Body of pancreas (tissue), 4 donors: ENCODE data around the gene TMEM187. TPM values are rescaled to one million over a fixed set of nuclear protein-coding genes. Genes with fewer than 3 reads are reported as not detected.
A peak's percentile ranks its signal among the peaks of the same experiment; 100 is the strongest.

ENCODE experiments used
- ATAC-seq: fragments of 150-250 bp; one replicate; pipeline ENCODE4 v1.9.1; 2016
- DNase-seq, 4 donors: peaks; one replicate each; pipeline ENCODE4 v3.0.0-alpha.2; 2019
- H3K27ac ChIP-seq, 4 donors: fragments of 200-600 bp; sonication (generic); 1 replicate in 3 of 4; 2 replicates in 1 of 4; pipeline versions ENCODE4 v1.5.1 to v1.6.1; 2016 to 2019; ENCODE audit warnings: mild to moderate bottlenecking in 1 of 4, mixed read lengths in 1 of 4, moderate library complexity in 1 of 4
- H3K27me3 ChIP-seq, 2 donors: fragments of 200-600 bp; sonication (generic); one replicate each; pipeline ENCODE4 v1.6.0; 2016; ENCODE audit warnings: mild to moderate bottlenecking in 1 of 2
- H3K36me3 ChIP-seq, 2 donors: fragments of 200-600 bp; sonication (generic); replicated peaks in 1 of 2; 2 replicates each; pipeline ENCODE4 v1.5.1; 2016; ENCODE audit warnings: low read depth in 2 of 2; ENCODE audit not compliant: insufficient read depth in 1 of 2
- H3K4me1 ChIP-seq: fragments of 200-600 bp; sonication (generic); one replicate; pipeline ENCODE4 v1.6.0; 2016
- H3K4me3 ChIP-seq, 2 donors: fragments of 200-600 bp; sonication (generic); 1 replicate in 1 of 2; 2 replicates in 1 of 2; pipeline ENCODE4 v1.5.1; 2016 to 2019
- H3K9me3 ChIP-seq, 3 donors: fragments of 200-600 bp; sonication (generic); 1 replicate in 2 of 3; 2 replicates in 1 of 3; pipeline ENCODE4 v1.5.1; 2016
- POLR2A ChIP-seq, 3 donors: fragments of 450-650 bp; IDR thresholded peaks; one replicate each; pipeline ENCODE4 v1.6.1; 2016; ENCODE audit warnings: antibody characterized with exemption in 3 of 3, mild to moderate bottlenecking in 2 of 3
- WGBS, 2 donors: methylation state at CpG; one replicate each; pipeline ENCODE4 v1.1.5; 2017; 5-methylcytosine and 5-hydroxymethylcytosine counted together
- intact Hi-C: fragments of 100-400 bp; cut with DNase I; formaldehyde crosslinking; loops from one replicate; pipeline ENCODE4 v1.15.1; 2023
- total RNA-seq, 2 donors: library from RNA; depleted of rRNA; stranded (reverse); fragments of >200 nt; gene quantifications; one replicate each; pipeline ENCODE4 v1.1.0, GENCODE V29; 2016
- TF ChIP-seq, protein P1 (sequence below), 7 experiments: fragments of 450-650 bp in 4 of 7; fragments of 200-600 bp in 3 of 7; sonication (generic) in 3 of 7; IDR thresholded peaks; one replicate each; pipeline ENCODE4 v1.5.1; 2016 to 2019; ENCODE audit warnings: antibody characterized with exemption in 7 of 7

Gene TMEM187, protein sequence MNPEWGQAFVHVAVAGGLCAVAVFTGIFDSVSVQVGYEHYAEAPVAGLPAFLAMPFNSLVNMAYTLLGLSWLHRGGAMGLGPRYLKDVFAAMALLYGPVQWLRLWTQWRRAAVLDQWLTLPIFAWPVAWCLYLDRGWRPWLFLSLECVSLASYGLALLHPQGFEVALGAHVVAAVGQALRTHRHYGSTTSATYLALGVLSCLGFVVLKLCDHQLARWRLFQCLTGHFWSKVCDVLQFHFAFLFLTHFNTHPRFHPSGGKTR
- 10 to 100 TPM in 1 of 2 donors, 1 to 10 TPM in 1; 8.8 to 10.9 TPM for total RNA-seq

DNA sequence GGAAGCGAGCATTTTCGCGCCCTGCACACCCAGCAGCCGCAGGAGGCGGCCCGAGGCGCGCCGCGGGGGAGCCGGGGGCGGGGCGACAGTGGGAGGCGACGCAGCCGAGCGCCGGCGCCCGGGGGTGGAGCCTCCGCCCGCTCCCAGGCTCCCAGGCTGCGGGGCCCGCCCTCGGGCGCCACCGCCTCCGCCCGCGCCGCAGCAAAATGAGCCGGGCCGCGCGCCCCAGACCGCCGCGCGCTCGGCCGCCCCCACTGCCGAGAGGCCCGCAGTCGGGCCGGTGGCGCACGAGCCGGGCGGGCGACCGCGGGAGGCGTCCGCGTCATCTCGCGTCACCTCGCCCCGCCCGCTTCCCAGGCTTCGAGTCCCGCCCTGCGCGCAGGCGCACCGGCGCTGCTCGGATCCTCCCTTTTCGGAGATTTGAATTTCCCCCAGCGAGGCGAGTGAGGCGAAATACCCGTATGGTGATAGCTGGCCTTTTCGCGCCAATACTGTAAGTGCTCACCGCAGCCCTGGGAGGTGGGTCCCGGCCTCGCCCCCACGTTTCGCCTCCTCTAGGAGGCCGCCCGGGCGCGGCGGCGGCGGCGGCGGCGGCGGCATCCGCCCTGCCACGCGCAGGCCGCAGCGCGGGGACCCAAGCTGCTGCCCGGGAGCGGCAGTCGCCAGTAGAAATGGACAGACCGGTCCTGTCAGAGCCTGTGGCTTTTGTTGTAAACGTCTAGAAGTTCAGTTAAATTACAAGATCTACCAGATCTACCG is at the start of gene TMEM187:
TMEM187 (plus strand) TSS at position 387 of the 759 bp plus-strand sequence. CDS start 9,309 bp downstream, outside the sequence.
- H3K27me3 ChIP-seq: no peaks in the 10 kb centered on the region
- H3K36me3 ChIP-seq: no peaks in the 10 kb centered on the region
- 0% methylated on average over 13 to 27 of the region's 103 CpGs for WGBS, 2 donors
- TF ChIP-seq POLR2A (IDR thresholded peaks at IDR 0.05): peak in 2 of 3 donors; percentile 37 to 57
- TF ChIP-seq, protein P1, sequence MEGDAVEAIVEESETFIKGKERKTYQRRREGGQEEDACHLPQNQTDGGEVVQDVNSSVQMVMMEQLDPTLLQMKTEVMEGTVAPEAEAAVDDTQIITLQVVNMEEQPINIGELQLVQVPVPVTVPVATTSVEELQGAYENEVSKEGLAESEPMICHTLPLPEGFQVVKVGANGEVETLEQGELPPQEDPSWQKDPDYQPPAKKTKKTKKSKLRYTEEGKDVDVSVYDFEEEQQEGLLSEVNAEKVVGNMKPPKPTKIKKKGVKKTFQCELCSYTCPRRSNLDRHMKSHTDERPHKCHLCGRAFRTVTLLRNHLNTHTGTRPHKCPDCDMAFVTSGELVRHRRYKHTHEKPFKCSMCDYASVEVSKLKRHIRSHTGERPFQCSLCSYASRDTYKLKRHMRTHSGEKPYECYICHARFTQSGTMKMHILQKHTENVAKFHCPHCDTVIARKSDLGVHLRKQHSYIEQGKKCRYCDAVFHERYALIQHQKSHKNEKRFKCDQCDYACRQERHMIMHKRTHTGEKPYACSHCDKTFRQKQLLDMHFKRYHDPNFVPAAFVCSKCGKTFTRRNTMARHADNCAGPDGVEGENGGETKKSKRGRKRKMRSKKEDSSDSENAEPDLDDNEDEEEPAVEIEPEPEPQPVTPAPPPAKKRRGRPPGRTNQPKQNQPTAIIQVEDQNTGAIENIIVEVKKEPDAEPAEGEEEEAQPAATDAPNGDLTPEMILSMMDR (IDR thresholded peaks at IDR 0.05): no peak
- intact Hi-C loops: no loop called here
- H3K27ac ChIP-seq: peak within 1 kb of the TSS; percentile 94 to 99 (median 96)
- DNase-seq (peak; percentile 86 to 91 (median 89)), ATAC-seq (peak; percentile 72)
- H3K4me1 ChIP-seq: peaks cover 37% of the 10 kb centered on the region
- H3K4me3 ChIP-seq: peak within 1 kb of the TSS; percentile 80 to 95
- no peaks in the 10 kb centered on the region for H3K9me3 ChIP-seq

DNA sequence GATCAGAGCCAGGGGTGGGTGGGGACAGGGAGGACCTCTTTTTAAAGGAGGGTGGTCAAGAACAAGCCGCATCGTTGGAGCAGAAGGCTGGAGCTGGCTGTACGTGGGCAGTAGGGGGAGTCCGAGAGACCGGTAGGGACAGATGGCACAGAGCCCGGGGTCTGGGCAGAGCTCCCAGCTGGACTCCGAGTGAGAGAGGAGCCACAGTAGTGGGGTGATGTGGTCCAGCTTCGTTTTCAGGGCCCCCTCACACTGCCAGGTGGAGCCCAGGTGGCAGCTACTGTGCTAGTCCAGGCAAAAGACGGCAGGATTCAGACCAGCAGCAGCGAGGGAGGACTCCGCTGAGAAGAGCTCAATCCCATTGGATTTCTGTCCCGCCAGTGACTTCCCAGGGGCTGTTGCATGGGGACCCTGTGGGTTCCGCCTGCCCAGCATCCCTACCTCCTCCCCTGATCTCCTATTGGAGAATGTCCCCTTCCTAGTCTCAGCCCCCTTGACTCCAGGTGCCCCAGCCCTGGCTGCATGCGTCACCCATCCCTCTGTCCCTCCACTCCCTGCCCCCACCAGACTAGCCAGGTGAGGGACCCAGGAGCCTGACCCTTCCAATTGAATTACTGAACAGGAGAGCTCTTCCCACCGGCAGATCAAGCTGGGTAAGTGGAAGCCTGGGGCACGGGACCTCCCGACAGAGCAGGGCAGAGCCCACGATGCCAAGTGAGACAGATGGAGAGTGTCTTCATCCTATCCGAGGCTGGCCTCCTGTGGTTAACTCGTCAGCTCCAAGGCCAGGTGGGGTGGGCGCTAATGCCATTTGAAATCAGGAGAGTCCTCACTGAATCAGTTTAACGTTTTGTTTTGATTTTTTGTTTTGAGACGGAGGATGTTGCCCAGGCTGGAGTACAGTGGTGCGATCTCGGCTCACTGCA is 49.4 kb upstream of the TMEM187 start:
- peak; percentile 77 for ATAC-seq
- Histone ChIP-seq H3K36me3 (no peaks in the 10 kb centered on the region), H3K4me3 (no peak overlapping the region), H3K27me3 (no peaks in the 10 kb centered on the region), H3K4me1 (peaks cover 20% of the 10 kb centered on the region), H3K9me3 (no peaks in the 10 kb centered on the region), H3K27ac (no peak overlapping the region)
- no peak for TF ChIP-seq POLR2A (IDR thresholded peaks at IDR 0.05)
- TF ChIP-seq, protein P1 (IDR thresholded peaks at IDR 0.05): peak; percentile 27 to 61 (median 53)
- DNase-seq: peak; percentile 81 to 95 (median 88)
- 29 to 31% methylated on average over 12 to 19 of the region's 25 CpGs for WGBS, 2 donors
- intact Hi-C loops: no loop called here

DNA sequence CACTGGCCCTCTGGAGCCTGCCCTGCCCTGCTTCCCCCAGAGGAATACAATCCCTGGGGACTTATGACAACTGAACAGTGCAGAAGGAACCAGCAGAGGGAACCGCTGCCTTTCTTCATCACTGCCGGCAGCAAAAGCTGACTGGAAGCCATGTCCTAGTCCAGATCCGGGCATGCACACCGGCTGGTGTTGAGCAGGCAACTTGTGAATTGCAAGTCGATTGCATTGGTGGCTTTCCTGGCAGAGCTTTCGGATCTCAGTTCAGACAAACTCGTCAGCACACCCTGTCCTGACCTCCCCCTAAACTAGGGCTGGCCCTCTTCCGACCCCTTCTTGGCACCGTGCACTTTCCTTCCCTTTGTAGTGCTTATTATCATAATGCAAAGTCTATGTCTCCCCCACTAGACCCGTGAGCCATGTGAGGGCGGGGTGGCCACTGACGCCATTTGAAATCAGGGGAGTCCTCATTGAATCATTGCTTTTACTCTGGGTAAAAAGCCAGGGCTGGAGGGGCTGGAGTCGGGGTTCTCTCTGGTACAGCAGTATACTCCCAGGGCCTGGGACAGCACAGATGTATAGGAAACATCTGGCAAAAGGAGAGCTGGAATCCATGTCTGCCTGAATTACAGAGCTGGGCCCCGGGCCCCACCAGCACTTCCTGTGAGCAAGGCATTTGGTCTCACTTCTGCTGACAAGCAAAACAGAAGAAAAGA is 48.2 kb upstream of the TMEM187 start:
- ATAC-seq (no peak), DNase-seq (peak in 1 of 4 donors; percentile 35)
- 29 to 57% methylated on average over 11 to 14 of the region's 14 CpGs for WGBS, 2 donors
- no peaks in the 10 kb centered on the region for H3K9me3 ChIP-seq
- no peak overlapping the region for H3K4me3 ChIP-seq
- no peaks in the 10 kb centered on the region for H3K36me3 ChIP-seq
- intact Hi-C loops: no loop called here
- TF ChIP-seq, protein P1 (IDR thresholded peaks at IDR 0.05): peak in 1 of 7 experiments; percentile 16
- TF ChIP-seq POLR2A (IDR thresholded peaks at IDR 0.05): no peak
- peaks cover 26% of the 10 kb centered on the region for H3K4me1 ChIP-seq
- peak overlapping the region in 1 of 4 donors; percentile 96 for H3K27ac ChIP-seq
- H3K27me3 ChIP-seq: no peaks in the 10 kb centered on the region

DNA sequence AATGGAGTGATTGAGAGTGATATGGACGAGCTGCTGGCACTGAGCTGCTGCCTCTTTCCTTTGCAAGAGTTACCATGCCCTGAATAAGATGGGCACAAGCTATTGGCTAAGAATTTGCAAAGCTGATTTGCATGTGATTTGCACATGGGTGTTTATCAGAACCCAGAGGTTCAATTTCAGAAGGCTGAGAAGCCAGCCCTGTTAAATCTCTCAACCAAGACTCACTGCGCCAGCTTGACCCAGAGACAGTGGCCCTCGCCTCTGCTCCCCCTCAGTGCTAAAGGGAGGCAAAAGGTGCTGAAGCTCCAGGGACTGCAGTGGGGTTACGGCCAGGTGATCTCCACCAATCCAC is 47.2 kb upstream of the TMEM187 start:
- intact Hi-C loops: no loop called here
- H3K4me3 ChIP-seq: no peak overlapping the region
- no peaks in the 10 kb centered on the region for H3K27me3 ChIP-seq
- DNase-seq (no peak), ATAC-seq (no peak)
- TF ChIP-seq POLR2A (IDR thresholded peaks at IDR 0.05): no peak
- TF ChIP-seq, protein P1 (IDR thresholded peaks at IDR 0.05): no peak
- peak overlapping the region in 1 of 4 donors; percentile 96 for H3K27ac ChIP-seq
- H3K9me3 ChIP-seq: no peaks in the 10 kb centered on the region
- WGBS, 2 donors: 70% methylated on average over 4 of the region's 4 CpGs; no CpG with 5 or more reads in 1 of the 2 donors
- H3K4me1 ChIP-seq: peaks cover 29% of the 10 kb centered on the region
- H3K36me3 ChIP-seq: no peaks in the 10 kb centered on the region
